ENCODE results near the gene EML5. TPM values are rescaled to one million over a fixed set of nuclear protein-coding genes. Genes with fewer than 3 reads are reported as not detected.

The EML5 gene
- total RNA-seq, 1 experiment from 2014 or later: 0.06 TPM

DNA sequence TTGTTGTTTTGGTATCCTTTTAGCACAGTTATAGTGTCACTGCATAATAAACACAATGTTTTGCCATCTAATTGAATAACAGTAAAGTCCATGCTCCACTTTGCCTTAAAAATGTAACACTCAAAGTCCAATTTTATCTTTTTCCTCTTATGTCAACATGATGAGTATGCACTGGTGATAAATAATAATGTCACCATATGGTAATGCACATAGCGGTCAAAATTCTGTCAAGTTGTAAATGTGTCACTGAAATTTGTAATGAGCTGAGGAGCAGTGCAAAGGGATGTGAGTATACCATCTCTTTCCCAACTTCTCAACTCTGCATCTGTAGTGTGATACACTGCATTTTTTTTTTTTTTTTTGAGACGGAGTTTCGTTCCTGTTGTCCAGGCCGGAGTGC, 65.7 kb downstream of the EML5 start:
- H3K4me1 ChIP-seq: no peaks in the 10 kb centered on the region
- H3K36me3 ChIP-seq: no peaks in the 10 kb centered on the region
- H3K9me3 ChIP-seq (replicated peaks): no peaks in the 10 kb centered on the region
- H3K27me3 ChIP-seq: 0 out of 2 replicates have a peak, but pooled peaks cover 3% of the 10 kb centered on the region
- H3K4me3 ChIP-seq: no peak overlapping the region
- H3K27ac ChIP-seq: no peak overlapping the region
- DNase-seq: no peak

DNA sequence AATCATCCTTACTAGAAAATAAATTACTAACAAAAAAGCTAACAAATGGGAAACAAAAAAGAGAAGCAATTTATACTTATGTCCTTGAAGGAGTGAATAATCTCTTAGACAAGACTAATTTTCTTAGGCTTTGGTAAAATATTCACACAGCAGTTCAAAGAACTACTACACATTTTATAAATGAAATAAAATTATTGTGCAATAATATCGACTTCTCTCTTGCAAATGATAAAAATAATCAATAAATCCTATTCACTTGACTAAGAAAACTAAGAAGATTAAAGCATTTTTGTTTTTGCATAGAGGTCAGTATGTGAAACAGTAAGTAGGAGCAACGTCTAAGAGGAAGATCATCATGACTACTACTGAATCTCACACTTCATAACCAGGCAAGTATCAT, 82.0 kb downstream of the EML5 start:
- H3K4me1 ChIP-seq: no peaks in the 10 kb centered on the region
- no peak for DNase-seq
- no peaks in the 10 kb centered on the region for H3K27me3 ChIP-seq
- no peak overlapping the region for H3K4me3 ChIP-seq
- no peaks in the 10 kb centered on the region for H3K36me3 ChIP-seq
- no peaks in the 10 kb centered on the region for H3K9me3 ChIP-seq (replicated peaks)
- no peak overlapping the region for H3K27ac ChIP-seq

DNA sequence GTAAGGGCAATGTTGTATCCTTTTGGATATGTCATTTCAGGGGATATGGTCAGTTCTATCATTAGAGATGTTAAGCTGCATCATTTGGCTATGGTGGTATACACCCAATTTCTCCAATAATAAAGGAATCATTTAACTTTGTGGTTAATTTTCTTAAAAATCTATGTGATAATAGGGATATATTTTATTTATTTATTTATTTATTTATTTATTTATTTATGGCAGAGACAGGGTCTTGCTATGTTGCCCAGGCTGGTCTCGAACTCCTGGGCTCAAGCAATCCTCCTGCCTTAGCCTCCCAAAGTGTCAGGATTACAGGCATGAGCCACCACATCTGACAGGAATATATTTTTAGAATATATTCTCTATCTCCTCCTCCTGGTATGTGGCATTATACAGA, 85.7 kb downstream of the EML5 start:
- Histone ChIP-seq H3K4me3 (no peak overlapping the region), H3K4me1 (no peaks in the 10 kb centered on the region), H3K27me3 (no peaks in the 10 kb centered on the region), H3K9me3 (replicated peaks) (no peaks in the 10 kb centered on the region), H3K27ac (no peak overlapping the region), H3K36me3 (no peaks in the 10 kb centered on the region)
- no peak for DNase-seq

DNA sequence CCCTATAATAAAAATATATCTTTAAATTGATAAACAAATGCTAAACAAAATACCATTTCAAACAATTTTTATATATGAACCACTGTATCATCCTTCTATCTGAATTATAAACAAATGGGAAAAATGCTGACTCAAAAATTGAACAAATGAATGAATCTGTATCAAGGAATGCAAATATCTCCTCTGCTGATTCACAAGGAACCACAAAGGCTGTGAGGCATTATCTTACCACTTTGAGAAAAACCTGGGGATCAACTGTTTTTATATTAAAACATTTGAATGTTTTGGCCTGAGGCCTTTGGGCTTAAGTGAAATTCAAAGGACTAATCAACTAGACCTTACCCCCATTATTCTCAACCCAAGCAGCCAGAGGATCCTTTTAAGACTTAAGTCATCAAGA, 86.3 kb downstream of the EML5 start:
- Histone ChIP-seq H3K9me3 (replicated peaks) (no peaks in the 10 kb centered on the region), H3K4me1 (no peaks in the 10 kb centered on the region), H3K4me3 (no peak overlapping the region), H3K27me3 (no peaks in the 10 kb centered on the region; the same call in 1 of the 2 replicates), H3K36me3 (no peaks in the 10 kb centered on the region), H3K27ac (no peak overlapping the region)
- no peak for DNase-seq

DNA sequence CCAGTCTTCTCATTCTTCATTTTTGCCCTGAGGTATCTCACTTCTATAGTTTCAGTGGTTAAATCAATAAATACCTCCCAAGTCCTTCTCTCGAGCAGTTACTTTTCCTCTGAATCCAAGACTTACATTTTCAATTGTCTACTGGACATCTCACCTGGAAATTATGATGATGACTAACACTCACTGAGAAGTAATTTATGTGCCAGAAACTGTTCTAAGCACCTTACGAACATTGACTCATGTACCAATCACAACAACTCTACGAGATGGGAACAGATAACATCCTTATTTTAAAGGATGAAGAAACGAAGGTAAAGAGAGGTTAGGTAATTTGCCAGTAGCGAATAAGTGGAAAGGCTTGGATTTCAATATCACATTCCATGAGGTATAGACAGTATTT, 94.1 kb downstream of the EML5 start:
- Histone ChIP-seq H3K27ac (no peak overlapping the region), H3K4me3 (no peak overlapping the region), H3K9me3 (replicated peaks) (no peaks in the 10 kb centered on the region), H3K4me1 (no peaks in the 10 kb centered on the region), H3K36me3 (no peaks in the 10 kb centered on the region), H3K27me3 (peaks cover 3% of the 10 kb centered on the region; the same call in 1 of the 2 replicates)
- no peak for DNase-seq

DNA sequence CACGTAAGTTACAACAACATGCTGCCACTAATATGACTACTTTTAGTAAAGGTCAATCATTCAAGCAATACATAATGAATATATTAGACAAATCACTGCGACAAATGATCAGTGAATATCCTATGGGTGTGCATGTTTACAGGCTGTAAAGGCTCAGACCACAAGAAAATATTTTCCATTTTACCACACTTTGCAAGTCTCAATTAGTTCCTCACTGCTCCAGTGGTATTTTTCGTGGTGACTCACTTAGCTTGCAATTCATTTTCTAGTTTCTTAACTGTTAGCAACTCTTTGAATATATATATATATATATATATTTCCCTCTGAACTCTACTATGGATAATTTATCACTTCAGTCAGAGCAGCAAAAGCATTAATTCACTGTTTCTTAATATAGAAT, 96.9 kb downstream of the EML5 start:
- DNase-seq: no peak
- H3K4me1 ChIP-seq: no peaks in the 10 kb centered on the region
- H3K27ac ChIP-seq: no peak overlapping the region
- H3K4me3 ChIP-seq: no peak overlapping the region
- 0 out of 2 replicates have a peak, but pooled peaks cover 3% of the 10 kb centered on the region for H3K27me3 ChIP-seq
- no peaks in the 10 kb centered on the region for H3K9me3 ChIP-seq (replicated peaks)
- no peaks in the 10 kb centered on the region for H3K36me3 ChIP-seq

DNA sequence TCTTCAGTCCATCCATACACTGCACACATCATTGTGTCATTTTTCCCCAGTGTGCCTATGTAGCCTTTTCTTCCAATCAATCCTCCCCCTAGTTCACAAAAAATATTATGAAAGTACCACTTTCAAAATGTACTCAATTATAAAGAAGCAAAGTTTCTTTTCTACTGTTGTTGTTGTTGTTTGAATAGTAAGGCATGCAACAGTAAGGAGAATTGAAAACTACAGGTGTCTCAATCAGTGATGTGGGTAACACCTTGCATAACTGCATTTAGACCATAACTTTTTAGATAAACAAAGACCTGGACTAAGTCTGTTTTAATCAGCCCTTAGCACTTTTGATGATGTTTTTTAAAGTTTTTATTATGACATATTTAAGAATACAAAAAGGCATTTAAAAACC, 104.4 kb downstream of the EML5 start:
- no peak overlapping the region for H3K27ac ChIP-seq
- no peaks in the 10 kb centered on the region for H3K36me3 ChIP-seq
- no peaks in the 10 kb centered on the region for H3K4me1 ChIP-seq
- DNase-seq: no peak
- no peaks in the 10 kb centered on the region for H3K9me3 ChIP-seq (replicated peaks)
- H3K4me3 ChIP-seq: no peak overlapping the region
- no peaks in the 10 kb centered on the region for H3K27me3 ChIP-seq

DNA sequence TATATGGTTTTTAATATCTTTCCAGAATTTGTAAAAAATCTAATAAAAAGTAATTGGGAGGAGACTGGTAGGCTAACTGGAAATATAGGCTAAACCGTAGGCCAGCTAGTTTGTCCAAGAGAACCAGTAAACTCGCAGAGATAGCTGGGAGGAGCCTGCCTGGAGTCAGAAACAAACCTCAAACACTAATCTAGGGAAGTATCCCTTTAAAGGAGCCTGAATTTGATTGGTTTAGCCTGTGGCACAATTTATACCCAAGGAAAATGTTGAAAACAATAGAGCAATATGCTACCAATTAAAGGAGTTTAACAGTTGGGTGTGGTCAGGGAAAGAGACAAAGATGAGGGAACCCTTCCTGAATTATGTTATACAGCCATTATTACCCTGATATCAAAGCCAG, 109.6 kb downstream of the EML5 start:
- H3K9me3 ChIP-seq (replicated peaks): no peaks in the 10 kb centered on the region
- no peaks in the 10 kb centered on the region for H3K36me3 ChIP-seq
- H3K4me1 ChIP-seq: no peaks in the 10 kb centered on the region
- no peak overlapping the region for H3K4me3 ChIP-seq
- no peaks in the 10 kb centered on the region for H3K27me3 ChIP-seq
- no peak overlapping the region for H3K27ac ChIP-seq
- no peak for DNase-seq

DNA sequence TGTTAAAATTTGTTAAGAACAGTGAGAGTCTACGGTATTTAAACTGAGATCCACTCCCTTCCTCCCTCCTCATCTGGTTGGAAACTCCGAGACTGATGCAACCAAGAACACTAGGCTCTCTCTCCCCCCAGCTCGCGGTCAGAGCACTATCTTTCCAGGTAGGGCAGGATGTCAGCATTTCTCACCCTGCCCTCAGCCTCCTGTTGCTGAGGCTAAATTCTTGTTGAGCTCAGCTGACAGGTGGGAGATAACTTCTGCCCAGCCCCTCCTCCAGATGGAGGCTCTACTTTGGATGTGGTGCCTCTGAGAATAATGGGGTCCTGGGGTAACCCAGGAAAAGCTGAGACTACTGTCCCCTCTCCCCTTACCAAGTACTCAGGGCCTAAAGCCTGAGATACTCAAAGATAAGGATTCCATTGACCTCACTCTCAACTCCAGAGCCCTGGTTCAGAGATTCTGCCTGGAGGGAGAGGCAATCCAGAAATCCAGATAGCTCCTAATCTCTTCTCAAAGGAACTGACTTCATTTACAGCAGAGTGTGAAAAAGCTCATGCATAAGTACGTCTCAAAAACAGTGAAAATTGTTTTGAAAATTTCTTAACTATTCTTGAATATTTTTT, 110.1 kb downstream of the EML5 start:
- Histone ChIP-seq H3K9me3 (replicated peaks) (no peaks in the 10 kb centered on the region), H3K27ac (no peak overlapping the region), H3K27me3 (no peaks in the 10 kb centered on the region), H3K4me3 (no peak overlapping the region), H3K36me3 (no peaks in the 10 kb centered on the region), H3K4me1 (no peaks in the 10 kb centered on the region)
- no peak for DNase-seq

DNA sequence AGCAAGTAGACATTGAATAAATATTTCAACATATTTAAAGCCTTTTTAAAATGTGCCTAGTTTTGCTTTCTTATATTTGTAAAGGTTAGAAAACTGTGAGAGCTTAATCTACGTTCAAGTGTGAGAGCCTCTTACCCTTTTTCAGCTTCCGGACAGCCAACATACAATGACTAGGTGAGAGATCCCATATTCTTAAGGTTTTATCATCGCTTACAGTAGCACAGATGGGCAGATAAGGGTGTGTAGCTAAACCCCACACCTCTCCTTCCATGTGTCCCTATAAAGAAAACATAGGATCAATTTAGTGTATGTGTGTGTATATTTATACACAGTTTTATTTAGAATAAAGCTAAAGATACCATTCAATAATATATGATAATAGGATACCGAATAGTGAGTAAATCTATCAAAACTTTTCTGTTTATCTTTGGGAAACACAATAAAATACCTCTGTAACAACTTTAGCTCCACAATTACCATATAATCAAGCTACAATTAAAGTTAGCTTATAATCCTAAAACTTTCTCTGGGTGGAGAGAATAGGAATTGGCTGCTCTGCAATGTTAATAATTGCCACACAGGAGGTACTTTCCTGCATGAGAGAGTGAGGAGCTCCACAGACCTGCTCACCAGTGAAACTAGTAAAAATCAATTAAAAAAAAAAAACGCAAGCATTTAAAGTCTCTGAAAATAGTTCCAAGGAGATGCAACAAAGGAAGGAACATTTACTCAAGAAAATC, 110.8 kb downstream of the EML5 start:
- Histone ChIP-seq H3K27me3 (no peaks in the 10 kb centered on the region), H3K4me1 (no peaks in the 10 kb centered on the region), H3K4me3 (no peak overlapping the region), H3K36me3 (no peaks in the 10 kb centered on the region), H3K27ac (no peak overlapping the region), H3K9me3 (replicated peaks) (no peaks in the 10 kb centered on the region)
- no peak for DNase-seq

DNA sequence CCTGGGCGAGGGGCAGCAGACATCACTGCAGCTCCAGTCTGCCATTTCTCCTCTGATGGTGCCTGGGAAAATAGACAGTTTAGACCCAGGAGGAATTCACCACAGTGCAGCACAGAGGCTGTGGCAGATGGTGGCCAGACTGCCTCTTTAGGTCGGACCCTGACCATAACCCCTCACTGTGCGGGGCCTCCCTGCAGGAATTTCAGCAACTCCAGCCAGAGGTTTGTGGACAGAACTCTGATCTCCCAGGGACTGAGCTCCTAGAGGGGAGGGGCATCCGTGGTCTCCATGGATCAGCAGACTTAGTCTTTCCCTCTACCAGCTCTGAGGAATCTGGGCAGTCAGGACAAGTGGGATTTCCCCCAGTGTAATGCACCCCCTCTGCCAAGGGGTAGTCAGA, 123.4 kb downstream of the EML5 start:
- H3K27me3 ChIP-seq: no peaks in the 10 kb centered on the region
- H3K36me3 ChIP-seq: no peaks in the 10 kb centered on the region
- H3K27ac ChIP-seq: no peak overlapping the region
- H3K4me3 ChIP-seq: no peak overlapping the region
- H3K4me1 ChIP-seq: no peaks in the 10 kb centered on the region
- no peak for DNase-seq
- no peaks in the 10 kb centered on the region for H3K9me3 ChIP-seq (replicated peaks)

DNA sequence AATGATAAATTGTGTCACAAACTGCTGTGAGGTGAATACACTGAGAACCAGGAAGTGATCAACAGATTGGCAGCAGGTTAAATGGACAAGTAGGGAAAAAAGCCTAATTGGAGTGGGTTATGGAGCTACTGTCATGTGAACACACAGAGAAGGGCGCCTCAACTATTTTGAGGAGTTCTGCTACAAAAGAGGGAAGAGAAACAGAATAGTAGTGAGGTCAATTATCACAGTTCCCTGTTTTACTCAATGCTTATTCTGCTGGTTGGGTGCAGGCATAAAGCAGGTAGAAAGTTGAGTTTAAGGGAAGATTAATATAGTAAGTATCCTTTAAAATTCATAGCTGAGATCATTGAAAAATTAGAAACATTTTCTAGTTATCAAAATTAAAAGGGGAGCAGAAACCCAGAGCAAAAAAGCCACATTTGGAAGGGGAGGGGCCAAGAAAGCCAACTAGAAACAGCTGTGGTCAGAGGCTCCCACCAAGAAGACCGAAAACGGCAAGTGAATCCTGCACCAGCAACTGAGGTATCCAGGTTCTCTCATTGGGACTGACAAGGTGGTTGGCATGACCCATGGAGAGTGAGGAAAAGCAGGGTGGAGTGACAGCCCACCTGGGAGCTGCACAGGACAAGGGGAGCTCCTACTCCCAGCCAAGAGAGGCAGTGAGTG, 124.2 kb downstream of the EML5 start:
- Histone ChIP-seq H3K4me3 (no peak overlapping the region), H3K36me3 (no peaks in the 10 kb centered on the region), H3K27ac (no peak overlapping the region), H3K4me1 (no peaks in the 10 kb centered on the region), H3K9me3 (replicated peaks) (no peaks in the 10 kb centered on the region), H3K27me3 (no peaks in the 10 kb centered on the region)
- DNase-seq: no peak

DNA sequence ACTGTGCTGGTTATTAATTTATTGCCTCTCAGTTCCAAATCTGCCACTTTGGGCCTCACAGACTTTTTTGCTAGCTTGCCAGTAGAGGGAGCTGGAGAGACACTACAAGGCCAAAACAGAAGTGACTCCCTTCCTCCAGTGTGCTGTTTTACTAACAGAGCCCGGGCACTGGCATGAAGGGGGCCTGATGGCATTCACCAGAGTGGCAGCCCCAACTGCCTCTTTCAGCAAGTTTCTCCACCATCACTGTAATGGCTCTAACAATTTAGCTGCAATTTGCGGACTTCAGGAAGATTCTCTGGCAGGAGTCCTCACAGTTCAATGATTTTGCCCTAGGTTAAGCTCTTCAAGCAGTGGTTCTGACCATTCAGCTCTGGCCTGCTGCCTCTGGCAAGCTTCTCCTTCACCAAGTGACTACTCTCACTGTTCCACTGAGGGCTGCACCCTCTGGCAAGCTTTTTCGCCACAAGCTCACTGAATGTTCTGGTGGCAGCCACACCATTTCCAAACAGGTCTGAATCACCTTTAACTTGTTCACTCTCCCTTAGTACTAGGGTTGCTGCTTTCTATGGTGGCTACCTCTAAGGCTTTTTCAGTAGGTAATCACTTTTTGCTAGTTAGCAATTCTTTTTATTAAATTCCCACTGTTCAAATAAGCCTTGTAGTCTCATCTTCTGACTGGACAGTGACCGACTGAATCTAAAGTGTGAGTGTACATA, 125.0 kb downstream of the EML5 start:
- Histone ChIP-seq H3K27ac (no peak overlapping the region), H3K4me1 (no peaks in the 10 kb centered on the region), H3K27me3 (no peaks in the 10 kb centered on the region), H3K36me3 (no peaks in the 10 kb centered on the region), H3K4me3 (no peak overlapping the region), H3K9me3 (replicated peaks) (no peaks in the 10 kb centered on the region)
- DNase-seq: peak; percentile 48 to 83

DNA sequence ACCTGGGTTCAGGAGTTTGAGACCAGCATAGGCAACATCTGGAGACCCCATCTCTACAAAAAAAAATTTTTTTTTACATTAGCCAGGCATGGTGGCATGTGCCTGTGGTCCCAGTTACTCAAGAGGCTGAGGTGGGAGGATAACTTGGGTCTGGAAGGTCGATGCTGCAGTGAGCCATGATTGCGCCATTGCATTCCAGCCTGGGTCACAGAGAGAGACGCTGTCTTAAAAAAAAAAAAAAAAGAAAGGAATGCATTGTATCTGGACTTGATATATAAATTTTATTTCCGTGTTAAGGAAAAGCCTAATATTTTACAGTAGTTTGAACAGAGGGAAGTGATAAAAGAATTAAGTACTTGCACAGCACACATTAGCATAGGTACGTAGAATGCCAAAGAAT, 132.7 kb downstream of the EML5 start:
- DNase-seq: no peak
- H3K36me3 ChIP-seq: no peaks in the 10 kb centered on the region
- no peak overlapping the region for H3K27ac ChIP-seq

DNA sequence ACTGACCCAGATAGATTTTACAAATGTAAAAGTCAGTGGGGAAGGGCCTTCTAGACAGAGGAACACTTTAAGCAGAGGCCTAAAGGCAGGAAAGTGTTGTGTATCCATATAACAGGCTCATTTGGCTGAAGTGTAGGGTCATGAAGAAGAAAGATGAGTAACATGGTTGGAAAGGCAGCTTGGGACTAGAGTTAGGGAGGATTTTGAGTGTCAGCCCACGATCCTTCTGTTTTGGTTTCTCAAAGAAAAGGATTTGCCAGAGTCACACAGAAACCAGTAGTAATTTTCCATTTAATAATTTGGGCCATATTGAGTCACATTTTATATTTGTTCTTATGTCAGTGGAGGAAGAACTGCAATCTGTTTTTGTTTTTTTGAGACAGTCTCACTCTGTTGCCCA, 153.5 kb downstream of the EML5 start:
- Histone ChIP-seq H3K9me3 (replicated peaks) (peaks cover 6% of the 10 kb centered on the region; the same call in 1 of the 2 replicates), H3K4me3 (no peak overlapping the region), H3K27ac (no peak overlapping the region), H3K27me3 (no peaks in the 10 kb centered on the region), H3K36me3 (no peaks in the 10 kb centered on the region), H3K4me1 (no peaks in the 10 kb centered on the region)
- DNase-seq: no peak

More for the DNA sequence above, 132.7 kb downstream of the EML5 start:
- Histone ChIP-seq H3K4me3 (no peak overlapping the region), H3K9me3 (replicated peaks) (no peaks in the 10 kb centered on the region), H3K4me1 (no peaks in the 10 kb centered on the region), H3K27me3 (no peaks in the 10 kb centered on the region)

Data from SJCRH30 (cell line).